Endothelial cell of umbilical vein (primary cell): ENCODE measurements around the gene PTOV1. TPM values are rescaled to one million over a fixed set of nuclear protein-coding genes. Genes with fewer than 3 reads are reported as not detected.

Experiments
- BruUV-seq: library from RNA; stranded (reverse); fragments of 400-500 nt; replicated peaks from 2 replicates; lab custom pipeline; 2021; lab: Mats Ljungman, UMichigan
- CTCF ChIA-PET: fragments of 300-600, 350-600 bp; sonication (Branson Sonifier 250); formaldehyde crosslinking; loops from one replicate; lab custom pipeline; 2021; ENCODE audit warnings: antibody characterized with exemption, inconsistent platforms; lab: Charles Lee
- POLR2A ChIA-PET: fragments of 300-600, 350-600 bp; sonication (Branson Sonifier 250); formaldehyde crosslinking; loops from one replicate; lab custom pipeline; 2021; ENCODE audit warnings: antibody characterized with exemption, inconsistent platforms; lab: Charles Lee
- DNase-seq: peaks from one replicate; pipeline ENCODE4 v3.0.0-alpha.2; 2011; ENCODE audit warnings: low read depth, low spot score
- FAIRE-seq: peaks from 2 replicates; lab custom pipeline; 2011; peaks lifted over from hg19 to GRCh38; lab: Jason Lieb, UNC
- H2AFZ ChIP-seq: 2 replicates; pipeline ENCODE4 v1.6.0; 2012; ENCODE audit warnings: low read depth, low read length, control low read depth, inconsistent platforms
- H3K27ac ChIP-seq: 2 replicates; pipeline ENCODE4 v1.5.1; 2011; ENCODE audit warnings: low read depth, mild to moderate bottlenecking, control low read depth, low read length, moderate library complexity; ENCODE audit not compliant: insufficient read depth
- H3K27me3 ChIP-seq, 2 experiments: 2 replicates each; pipeline versions ENCODE4 v1.6.0 to v1.6.1; 2011; ENCODE audit warnings: low read length in 2 of 2, mixed read lengths in 1 of 2; ENCODE audit not compliant: control insufficient read depth in 2 of 2, insufficient read depth in 2 of 2
- H3K36me3 ChIP-seq, 2 experiments: 2 replicates in 1 of 2; 3 replicates in 1 of 2; pipeline ENCODE4 v1.5.1; 2011; ENCODE audit warnings: low read length in 2 of 2, mild to moderate bottlenecking in 1 of 2, moderate library complexity in 1 of 2; ENCODE audit not compliant: control insufficient read depth in 2 of 2, insufficient read depth in 2 of 2; ENCODE audit errors: extremely low read depth in 1 of 2
- H3K4me1 ChIP-seq: 3 replicates; pipeline ENCODE4 v1.5.1; 2011; ENCODE audit warnings: mild to moderate bottlenecking, low read length; ENCODE audit not compliant: control insufficient read depth, insufficient read depth; ENCODE audit errors: extremely low read depth
- H3K4me2 ChIP-seq: 2 replicates; pipeline ENCODE4 v1.6.1; 2011; ENCODE audit warnings: low read length, control low read depth, mixed read lengths; ENCODE audit not compliant: insufficient read depth
- H3K4me3 ChIP-seq, 3 experiments: fragments of 200-600 bp in 1 of 3; sonication (generic), shearing (Covaris generic) in 1 of 3; replicated peaks in 1 of 3; 2 replicates each; pipeline ENCODE4 v1.5.1; 2011 to 2016; ENCODE audit warnings: control low read depth in 3 of 3, low read length in 3 of 3, mild to moderate bottlenecking in 2 of 3, inconsistent platforms in 1 of 3, low read depth in 1 of 3, moderate library complexity in 1 of 3; ENCODE audit not compliant: insufficient read depth in 1 of 3
- H3K79me2 ChIP-seq: 2 replicates; pipeline ENCODE4 v1.6.0; 2012; ENCODE audit warnings: low read length, inconsistent platforms; ENCODE audit not compliant: control insufficient read depth, insufficient read depth
- H3K9ac ChIP-seq: replicated peaks from 2 replicates; pipeline ENCODE3; 2011; ENCODE audit warnings: low read length, control low read depth; ENCODE audit not compliant: insufficient read depth; ENCODE audit errors: extremely low read depth
- H3K9me1 ChIP-seq: replicated peaks from 3 replicates; pipeline ENCODE4 v1.6.0; 2011; ENCODE audit warnings: mild to moderate bottlenecking, low read length; ENCODE audit not compliant: control insufficient read depth, insufficient read depth; ENCODE audit errors: extremely low read depth
- H3K9me3 ChIP-seq: replicated peaks from 2 replicates; pipeline ENCODE4 v1.5.1; 2012; ENCODE audit warnings: low read length, inconsistent platforms; ENCODE audit not compliant: control insufficient read depth, insufficient read depth
- H4K20me1 ChIP-seq: replicated peaks from 2 replicates; pipeline ENCODE3; 2011; ENCODE audit warnings: mild to moderate bottlenecking, low read length; ENCODE audit not compliant: control insufficient read depth, insufficient read depth; ENCODE audit errors: extremely low read depth
- EZH2 ChIP-seq: IDR thresholded peaks from 2 replicates; pipeline ENCODE4 v1.6.1; 2012; ENCODE audit warnings: borderline replicate concordance, low read depth, mild to moderate bottlenecking, moderate library complexity, low read length, inconsistent platforms; ENCODE audit not compliant: severe bottlenecking
- FOS ChIP-seq: IDR thresholded peaks from 2 replicates; pipeline ENCODE4 v1.6.1; 2011; ENCODE audit warnings: mild to moderate bottlenecking, low read length, moderate library complexity, borderline replicate concordance; ENCODE audit not compliant: insufficient read depth
- GATA2 ChIP-seq: IDR thresholded peaks from 2 replicates; pipeline ENCODE4 v1.7.0; 2011; ENCODE audit warnings: low read depth, mild to moderate bottlenecking, moderate library complexity, mixed read lengths, low read length; ENCODE audit not compliant: insufficient read length, insufficient read depth
- JUN ChIP-seq: IDR thresholded peaks from 2 replicates; pipeline ENCODE4 v1.6.1; 2011; ENCODE audit warnings: borderline replicate concordance, low read depth; ENCODE audit not compliant: insufficient read length, insufficient read depth
- MYC ChIP-seq: IDR thresholded peaks from one replicate; pipeline ENCODE4 v1.6.1; 2011; ENCODE audit warnings: mild to moderate bottlenecking, low read depth, low read length
- POLR2A ChIP-seq: IDR thresholded peaks from 2 replicates; pipeline ENCODE4 v1.6.1; 2012; ENCODE audit warnings: low read depth, mild to moderate bottlenecking, control low read depth, low read length
- POLR2AphosphoS5 ChIP-seq: IDR thresholded peaks from 2 replicates; pipeline ENCODE4 v1.6.1; 2012; ENCODE audit warnings: low read depth, mild to moderate bottlenecking, control low read depth, low read length, moderate library complexity; ENCODE audit not compliant: insufficient read depth
- dilution Hi-C: fragments of 300-500 bp; cut with MboI; formaldehyde crosslinking; loops from one replicate; pipeline ENCODE4 v1.15.0; 2019; ENCODE audit warnings: low sequenced_read_pairs; ENCODE audit not compliant: extremely low pct_ligation_motif_present
- intact Hi-C: fragments of 100-400 bp; cut with micrococcal nuclease; formaldehyde crosslinking; loops from one replicate; pipeline ENCODE4 v1.10.0; 2022
- polyA plus RNA-seq, 4 experiments: library from polyadenylated mRNA; depleted of rRNA in 3 of 4; stranded (reverse) in 3 of 4; unstranded in 1 of 4; fragments of >200 nt; gene quantifications; 2 replicates each; pipeline versions ENCODE4 v1.2.1 to v1.2.3, GENCODE V29; 2011 to 2012; ENCODE audit warnings: missing spikeins in 1 of 4
- total RNA-seq: library from RNA; stranded (reverse); gene quantifications from 2 replicates; pipeline ENCODE4 v1.2.3, GENCODE V29; 2021
- TF ChIP-seq, protein P1 (sequence below): IDR thresholded peaks from 2 replicates; pipeline ENCODE4 v1.6.1; 2011; ENCODE audit not compliant: insufficient read depth, insufficient read length
- TF ChIP-seq, protein P2 (sequence below), 2 donors: IDR thresholded peaks; 1 replicate in 1 of 2; 2 replicates in 1 of 2; pipeline ENCODE4 v1.5.1; 2011; ENCODE audit warnings: low read length in 2 of 2, mild to moderate bottlenecking in 2 of 2, moderate library complexity in 2 of 2, control low read depth in 1 of 2, inconsistent platforms in 1 of 2, low read depth in 1 of 2; ENCODE audit not compliant: insufficient read depth in 1 of 2; ENCODE audit errors: extremely low read depth in 1 of 2

Gene PTOV1
- total and polyA plus RNA-seq, 2 donors (not counting 3 experiments of a cell fraction or from before 2014, with no cell fraction given), result 116 to 184 TPM

DNA sequence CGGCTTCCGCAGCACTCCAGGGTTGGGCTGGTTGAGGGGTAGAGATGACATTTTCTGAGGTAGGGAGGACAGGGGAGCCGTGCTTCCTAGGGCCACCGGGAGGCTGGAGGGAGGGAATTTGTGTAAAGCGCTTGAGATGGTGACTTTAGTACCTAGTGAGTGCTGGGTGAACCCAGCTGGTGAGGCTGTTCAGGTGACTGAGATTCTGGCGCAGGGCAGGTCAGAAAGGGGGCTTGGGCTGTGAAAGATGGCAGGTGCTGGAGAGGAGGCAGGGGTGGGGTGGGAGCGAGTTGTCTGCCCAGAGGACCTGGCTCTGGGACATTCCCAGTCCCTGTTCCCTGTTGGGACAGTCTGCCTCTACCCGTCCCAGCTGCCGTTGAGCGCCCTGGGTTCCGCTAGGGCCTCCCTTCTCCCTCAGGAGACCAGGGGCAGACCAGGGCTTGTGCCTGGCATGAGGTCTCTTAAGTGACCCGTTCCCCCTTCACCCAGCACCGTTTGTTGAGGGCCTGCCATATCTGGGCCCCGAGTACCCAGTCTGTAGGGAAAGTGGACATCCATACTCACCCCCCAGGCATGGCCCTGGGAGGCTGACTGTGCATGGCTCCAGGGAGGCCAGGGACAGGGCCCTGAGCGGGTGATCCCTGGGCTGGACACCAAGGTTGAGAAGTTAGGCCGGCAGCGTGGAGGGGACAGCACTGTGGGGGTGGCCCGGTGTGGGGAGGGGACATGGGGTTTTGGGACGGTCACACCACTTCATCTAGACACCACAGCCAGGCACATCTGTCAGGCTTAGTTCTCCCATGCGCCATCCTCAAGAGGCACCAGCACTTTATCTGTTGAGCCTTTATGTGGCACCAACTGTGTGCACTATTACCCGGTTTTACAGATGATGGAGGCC, 5.0 kb downstream of the PTOV1 start:
- Histone ChIP-seq H3K4me1 (peaks cover 26% of the 10 kb centered on the region), H3K36me3 (peaks cover 2 to 49% of the 10 kb centered on the region in 2 experiments), H3K27me3 (no peaks in the 10 kb centered on the region), H3K4me2 (no peak overlapping the region), H3K9me3 (no peaks in the 10 kb centered on the region), H3K27ac (no peak overlapping the region), H3K9me1 (no peaks in the 10 kb centered on the region), H3K9ac (no peak overlapping the region), H2AFZ (no peak overlapping the region), H4K20me1 (no peaks in the 10 kb centered on the region), H3K4me3 (no peak overlapping the region), H3K79me2 (peaks cover 25% of the 10 kb centered on the region)
- TF ChIP-seq, protein P1, sequence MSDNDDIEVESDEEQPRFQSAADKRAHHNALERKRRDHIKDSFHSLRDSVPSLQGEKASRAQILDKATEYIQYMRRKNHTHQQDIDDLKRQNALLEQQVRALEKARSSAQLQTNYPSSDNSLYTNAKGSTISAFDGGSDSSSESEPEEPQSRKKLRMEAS, result no peak
- no peak for TF ChIP-seq POLR2AphosphoS5
- TF ChIP-seq, protein P2, sequence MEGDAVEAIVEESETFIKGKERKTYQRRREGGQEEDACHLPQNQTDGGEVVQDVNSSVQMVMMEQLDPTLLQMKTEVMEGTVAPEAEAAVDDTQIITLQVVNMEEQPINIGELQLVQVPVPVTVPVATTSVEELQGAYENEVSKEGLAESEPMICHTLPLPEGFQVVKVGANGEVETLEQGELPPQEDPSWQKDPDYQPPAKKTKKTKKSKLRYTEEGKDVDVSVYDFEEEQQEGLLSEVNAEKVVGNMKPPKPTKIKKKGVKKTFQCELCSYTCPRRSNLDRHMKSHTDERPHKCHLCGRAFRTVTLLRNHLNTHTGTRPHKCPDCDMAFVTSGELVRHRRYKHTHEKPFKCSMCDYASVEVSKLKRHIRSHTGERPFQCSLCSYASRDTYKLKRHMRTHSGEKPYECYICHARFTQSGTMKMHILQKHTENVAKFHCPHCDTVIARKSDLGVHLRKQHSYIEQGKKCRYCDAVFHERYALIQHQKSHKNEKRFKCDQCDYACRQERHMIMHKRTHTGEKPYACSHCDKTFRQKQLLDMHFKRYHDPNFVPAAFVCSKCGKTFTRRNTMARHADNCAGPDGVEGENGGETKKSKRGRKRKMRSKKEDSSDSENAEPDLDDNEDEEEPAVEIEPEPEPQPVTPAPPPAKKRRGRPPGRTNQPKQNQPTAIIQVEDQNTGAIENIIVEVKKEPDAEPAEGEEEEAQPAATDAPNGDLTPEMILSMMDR (IDR thresholded peaks at IDR 0.05; ENCODE audit: extremely low read depth in 1 of 2, insufficient read depth in 1 of 2, low read depth in 1 of 2, low read length in 2 of 2), result no peak
- no peak for TF ChIP-seq POLR2A
- no peak for TF ChIP-seq EZH2
- TF ChIP-seq MYC, result no peak
- TF ChIP-seq JUN, result no peak
- TF ChIP-seq FOS, result no peak
- TF ChIP-seq GATA2, result no peak
- DNase-seq, result no peak
- CTCF ChIA-PET, result no interaction called here
- no TSS peak for BruUV-seq
- POLR2A ChIA-PET, result no interaction called here
- no peak for FAIRE-seq
- intact Hi-C loops (no loop called here), dilution Hi-C loops (no loop called here)
